Measurements from ENCODE around the gene FBXL7.

- TF ChIP-seq, protein P1, sequence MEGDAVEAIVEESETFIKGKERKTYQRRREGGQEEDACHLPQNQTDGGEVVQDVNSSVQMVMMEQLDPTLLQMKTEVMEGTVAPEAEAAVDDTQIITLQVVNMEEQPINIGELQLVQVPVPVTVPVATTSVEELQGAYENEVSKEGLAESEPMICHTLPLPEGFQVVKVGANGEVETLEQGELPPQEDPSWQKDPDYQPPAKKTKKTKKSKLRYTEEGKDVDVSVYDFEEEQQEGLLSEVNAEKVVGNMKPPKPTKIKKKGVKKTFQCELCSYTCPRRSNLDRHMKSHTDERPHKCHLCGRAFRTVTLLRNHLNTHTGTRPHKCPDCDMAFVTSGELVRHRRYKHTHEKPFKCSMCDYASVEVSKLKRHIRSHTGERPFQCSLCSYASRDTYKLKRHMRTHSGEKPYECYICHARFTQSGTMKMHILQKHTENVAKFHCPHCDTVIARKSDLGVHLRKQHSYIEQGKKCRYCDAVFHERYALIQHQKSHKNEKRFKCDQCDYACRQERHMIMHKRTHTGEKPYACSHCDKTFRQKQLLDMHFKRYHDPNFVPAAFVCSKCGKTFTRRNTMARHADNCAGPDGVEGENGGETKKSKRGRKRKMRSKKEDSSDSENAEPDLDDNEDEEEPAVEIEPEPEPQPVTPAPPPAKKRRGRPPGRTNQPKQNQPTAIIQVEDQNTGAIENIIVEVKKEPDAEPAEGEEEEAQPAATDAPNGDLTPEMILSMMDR (IDR thresholded peaks at IDR 0.05; ENCODE audit: low read depth, low read length, missing input control) = no peak
- TF ChIP-seq ATF3 (IDR thresholded peaks at IDR 0.05) = no peak
- TF ChIP-seq YY1 (IDR thresholded peaks at IDR 0.05) = no peak
- no peak for TF ChIP-seq SP1 (IDR thresholded peaks at IDR 0.05)
- TF ChIP-seq MAX (IDR thresholded peaks at IDR 0.05) = no peak
- no peak for TF ChIP-seq RAD21 (IDR thresholded peaks at IDR 0.05)
- TF ChIP-seq, protein P2, sequence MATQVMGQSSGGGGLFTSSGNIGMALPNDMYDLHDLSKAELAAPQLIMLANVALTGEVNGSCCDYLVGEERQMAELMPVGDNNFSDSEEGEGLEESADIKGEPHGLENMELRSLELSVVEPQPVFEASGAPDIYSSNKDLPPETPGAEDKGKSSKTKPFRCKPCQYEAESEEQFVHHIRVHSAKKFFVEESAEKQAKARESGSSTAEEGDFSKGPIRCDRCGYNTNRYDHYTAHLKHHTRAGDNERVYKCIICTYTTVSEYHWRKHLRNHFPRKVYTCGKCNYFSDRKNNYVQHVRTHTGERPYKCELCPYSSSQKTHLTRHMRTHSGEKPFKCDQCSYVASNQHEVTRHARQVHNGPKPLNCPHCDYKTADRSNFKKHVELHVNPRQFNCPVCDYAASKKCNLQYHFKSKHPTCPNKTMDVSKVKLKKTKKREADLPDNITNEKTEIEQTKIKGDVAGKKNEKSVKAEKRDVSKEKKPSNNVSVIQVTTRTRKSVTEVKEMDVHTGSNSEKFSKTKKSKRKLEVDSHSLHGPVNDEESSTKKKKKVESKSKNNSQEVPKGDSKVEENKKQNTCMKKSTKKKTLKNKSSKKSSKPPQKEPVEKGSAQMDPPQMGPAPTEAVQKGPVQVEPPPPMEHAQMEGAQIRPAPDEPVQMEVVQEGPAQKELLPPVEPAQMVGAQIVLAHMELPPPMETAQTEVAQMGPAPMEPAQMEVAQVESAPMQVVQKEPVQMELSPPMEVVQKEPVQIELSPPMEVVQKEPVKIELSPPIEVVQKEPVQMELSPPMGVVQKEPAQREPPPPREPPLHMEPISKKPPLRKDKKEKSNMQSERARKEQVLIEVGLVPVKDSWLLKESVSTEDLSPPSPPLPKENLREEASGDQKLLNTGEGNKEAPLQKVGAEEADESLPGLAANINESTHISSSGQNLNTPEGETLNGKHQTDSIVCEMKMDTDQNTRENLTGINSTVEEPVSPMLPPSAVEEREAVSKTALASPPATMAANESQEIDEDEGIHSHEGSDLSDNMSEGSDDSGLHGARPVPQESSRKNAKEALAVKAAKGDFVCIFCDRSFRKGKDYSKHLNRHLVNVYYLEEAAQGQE (IDR thresholded peaks at IDR 0.05) = no peak
- no peak for TF ChIP-seq TAF1 (conservative IDR thresholded peaks at IDR 0.05)
- no peak for TF ChIP-seq FOXA1 (IDR thresholded peaks at IDR 0.05)
- TF ChIP-seq EGR1 (IDR thresholded peaks at IDR 0.05; ENCODE audit: low read depth in 2 of 2) = no peak
- TF ChIP-seq GABPA (IDR thresholded peaks at IDR 0.05 in 1 of 2, conservative IDR thresholded peaks at IDR 0.05 in 1 of 2) = no peak
- no peak for TF ChIP-seq JUND (IDR thresholded peaks at IDR 0.05)
- no peak for TF ChIP-seq HNF4A (conservative IDR thresholded peaks at IDR 0.05)
Observed at GRCh38 chr5:15893866-15894265, 393.9 kb downstream of the FBXL7 start.

All from liver (tissue), 3 donors.